GM12878 (cell line): ENCODE measurements around the gene STIL. TPM values are rescaled to one million over a fixed set of nuclear protein-coding genes. Genes with fewer than 3 reads are reported as not detected.
A peak's percentile ranks its signal among the peaks of the same experiment; 100 is the strongest.

Experiments used
- CBFB ChIP-seq: IDR thresholded peaks from 2 replicates; pipeline ENCODE4 v1.6.1; 2016; ENCODE audit warnings: antibody characterized with exemption, low read depth
- CREM ChIP-seq: IDR thresholded peaks from 2 replicates; pipeline ENCODE4 v1.6.1; 2014; ENCODE audit warnings: antibody characterized with exemption, low read depth
- DPF2 ChIP-seq: fragments of 450-650 bp; IDR thresholded peaks from 2 replicates; pipeline ENCODE4 v1.6.1; 2017; ENCODE audit warnings: mild to moderate bottlenecking
- EP300 ChIP-seq, 2 experiments: fragments of 150-350 bp in 1 of 2; IDR thresholded peaks; 2 replicates each; pipeline ENCODE4 v1.6.1; 2011 to 2012; ENCODE audit warnings: low read depth in 2 of 2, low read length in 2 of 2, borderline replicate concordance in 1 of 2, improper control_type of control experiment in 1 of 2, inconsistent platforms in 1 of 2; ENCODE audit not compliant: control insufficient read depth in 1 of 2
- IRF4 ChIP-seq: IDR thresholded peaks from 2 replicates; pipeline ENCODE4 v1.6.1; 2011; ENCODE audit warnings: low read depth, low read length
- KLF5 ChIP-seq: fragments of 450-650 bp; IDR thresholded peaks from 2 replicates; pipeline ENCODE4 v1.6.1; 2014; ENCODE audit warnings: mild to moderate bottlenecking; ENCODE audit not compliant: partially characterized antibody
- MAX ChIP-seq: IDR thresholded peaks from 2 replicates; pipeline ENCODE4 v1.6.1; 2012; ENCODE audit warnings: low read depth, low read length, improper control_type of control experiment
- MYB ChIP-seq: fragments of 150-350 bp; IDR thresholded peaks from 2 replicates; pipeline ENCODE4 v1.6.1; 2014; ENCODE audit warnings: mild to moderate bottlenecking, low read depth, low read length, borderline replicate concordance
- PML ChIP-seq: IDR thresholded peaks from 2 replicates; pipeline ENCODE4 v1.6.1; 2012; ENCODE audit warnings: low read length, inconsistent platforms
- RB1 ChIP-seq: fragments of 450-650 bp; formaldehyde crosslinking; IDR thresholded peaks from 2 replicates; pipeline ENCODE4 v1.6.1; 2017; ENCODE audit warnings: mild to moderate bottlenecking, borderline replicate concordance
- SIN3A ChIP-seq: IDR thresholded peaks from 2 replicates; pipeline ENCODE4 v1.6.1; 2012; ENCODE audit warnings: low read depth, low read length, improper control_type of control experiment
- ZNF622 ChIP-seq: fragments of 450-650 bp; IDR thresholded peaks from 2 replicates; pipeline ENCODE4 v1.6.1; 2017; ENCODE audit warnings: mild to moderate bottlenecking, inconsistent platforms
- ZSCAN29 ChIP-seq: fragments of 450-650 bp; IDR thresholded peaks from 2 replicates; pipeline ENCODE4 v1.6.1; 2017; ENCODE audit warnings: mild to moderate bottlenecking, moderate library complexity
- polyA plus RNA-seq, 11 experiments: library from polyadenylated mRNA; depleted of rRNA in 4 of 11; unstranded in 6 of 11; stranded (reverse) in 5 of 11; fragments of >200 nt; fragmentation: Nextera tagmentation in 4 of 11; fragmentation: Illumina TruSeq in 1 of 11; extraction: Ambion mirVana in 4 of 11; extraction: Trizol in 1 of 11; gene quantifications; 1 replicate in 1 of 11; 2 replicates in 10 of 11; pipeline versions ENCODE4 v1.2.1 to v1.2.3, GENCODE V29; 2011 to 2016; ENCODE audit warnings: inconsistent platforms in 2 of 11, missing spikeins in 2 of 11, low read depth in 1 of 11
- total RNA-seq, 4 experiments: library from RNA; depleted of rRNA in 3 of 4; stranded (reverse); fragments of >200 nt in 3 of 4; fragmentation: Illumina TruSeq in 1 of 4; extraction: Trizol in 1 of 4; gene quantifications; 2 replicates each; pipeline versions ENCODE4 v1.2.1 to v1.2.3, GENCODE V29; 2013 to 2021
- TF ChIP-seq, protein P1 (sequence below): fragments of 150-350 bp; IDR thresholded peaks from 2 replicates; pipeline ENCODE4 v1.6.1; 2016; ENCODE audit warnings: low read depth, low read length
- TF ChIP-seq, protein P2 (sequence below): fragments of 450-650 bp; IDR thresholded peaks from 2 replicates; pipeline ENCODE4 v1.6.1; 2016; ENCODE audit warnings: mild to moderate bottlenecking
- TF ChIP-seq, protein P3 (sequence below): fragments of 450-650 bp; IDR thresholded peaks from 2 replicates; pipeline ENCODE4 v1.6.1; 2017; ENCODE audit warnings: antibody characterized with exemption, mild to moderate bottlenecking, moderate library complexity
- TF ChIP-seq, protein P4 (sequence below): IDR thresholded peaks from 2 replicates; pipeline ENCODE4 v1.6.1; 2012; ENCODE audit warnings: improper control_type of control experiment, low read depth, low read length; ENCODE audit not compliant: insufficient replicate concordance

STIL gene
- total and polyA plus RNA-seq, 10 of the 15 experiments (the other 5 are each of a cell fraction or from before 2014, with no cell fraction given), result 6.0 to 35.1 (median 26.5) TPM

DNA sequence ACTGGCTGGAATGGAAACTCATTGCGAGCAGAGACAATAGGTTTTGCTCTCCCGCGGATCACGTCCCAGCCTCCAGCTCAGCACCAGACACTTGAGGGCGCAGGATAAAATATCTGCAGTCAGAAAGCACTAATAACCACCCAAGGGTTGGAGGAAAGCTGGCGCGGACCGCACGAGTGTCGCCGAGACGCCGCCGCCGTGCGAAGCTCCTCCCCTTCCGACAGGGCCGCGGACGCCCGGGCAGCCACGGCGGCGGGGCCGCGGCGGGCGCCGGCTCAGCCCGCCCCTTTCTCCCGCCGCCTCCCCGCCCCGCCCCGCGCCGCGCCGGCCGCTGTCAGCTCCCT lies 19.6 kb upstream of the STIL start, which contains the start of gene CMPK1 (continued):
- no peak for TF ChIP-seq EP300 (IDR thresholded peaks at IDR 0.05; ENCODE audit: borderline replicate concordance in 1 of 2, control insufficient read depth in 1 of 2, low read depth in 2 of 2, low read length in 2 of 2)
- TF ChIP-seq ZNF622, result no peak
- TF ChIP-seq MAX, result peak; percentile 68; the same call in 1 of the 2 replicates
- TF ChIP-seq KLF5, result no peak
- TF ChIP-seq DPF2, result no peak
- TF ChIP-seq PML, result no peak; the same call in 1 of the 2 replicates
- TF ChIP-seq CREM, result no peak
- TF ChIP-seq, protein P1, sequence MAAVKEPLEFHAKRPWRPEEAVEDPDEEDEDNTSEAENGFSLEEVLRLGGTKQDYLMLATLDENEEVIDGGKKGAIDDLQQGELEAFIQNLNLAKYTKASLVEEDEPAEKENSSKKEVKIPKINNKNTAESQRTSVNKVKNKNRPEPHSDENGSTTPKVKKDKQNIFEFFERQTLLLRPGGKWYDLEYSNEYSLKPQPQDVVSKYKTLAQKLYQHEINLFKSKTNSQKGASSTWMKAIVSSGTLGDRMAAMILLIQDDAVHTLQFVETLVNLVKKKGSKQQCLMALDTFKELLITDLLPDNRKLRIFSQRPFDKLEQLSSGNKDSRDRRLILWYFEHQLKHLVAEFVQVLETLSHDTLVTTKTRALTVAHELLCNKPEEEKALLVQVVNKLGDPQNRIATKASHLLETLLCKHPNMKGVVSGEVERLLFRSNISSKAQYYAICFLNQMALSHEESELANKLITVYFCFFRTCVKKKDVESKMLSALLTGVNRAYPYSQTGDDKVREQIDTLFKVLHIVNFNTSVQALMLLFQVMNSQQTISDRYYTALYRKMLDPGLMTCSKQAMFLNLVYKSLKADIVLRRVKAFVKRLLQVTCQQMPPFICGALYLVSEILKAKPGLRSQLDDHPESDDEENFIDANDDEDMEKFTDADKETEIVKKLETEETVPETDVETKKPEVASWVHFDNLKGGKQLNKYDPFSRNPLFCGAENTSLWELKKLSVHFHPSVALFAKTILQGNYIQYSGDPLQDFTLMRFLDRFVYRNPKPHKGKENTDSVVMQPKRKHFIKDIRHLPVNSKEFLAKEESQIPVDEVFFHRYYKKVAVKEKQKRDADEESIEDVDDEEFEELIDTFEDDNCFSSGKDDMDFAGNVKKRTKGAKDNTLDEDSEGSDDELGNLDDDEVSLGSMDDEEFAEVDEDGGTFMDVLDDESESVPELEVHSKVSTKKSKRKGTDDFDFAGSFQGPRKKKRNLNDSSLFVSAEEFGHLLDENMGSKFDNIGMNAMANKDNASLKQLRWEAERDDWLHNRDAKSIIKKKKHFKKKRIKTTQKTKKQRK, result no peak
- 0 out of 2 replicates have a peak, but pooled peaks have one; percentile 16 for TF ChIP-seq RB1
- TF ChIP-seq, protein P2, sequence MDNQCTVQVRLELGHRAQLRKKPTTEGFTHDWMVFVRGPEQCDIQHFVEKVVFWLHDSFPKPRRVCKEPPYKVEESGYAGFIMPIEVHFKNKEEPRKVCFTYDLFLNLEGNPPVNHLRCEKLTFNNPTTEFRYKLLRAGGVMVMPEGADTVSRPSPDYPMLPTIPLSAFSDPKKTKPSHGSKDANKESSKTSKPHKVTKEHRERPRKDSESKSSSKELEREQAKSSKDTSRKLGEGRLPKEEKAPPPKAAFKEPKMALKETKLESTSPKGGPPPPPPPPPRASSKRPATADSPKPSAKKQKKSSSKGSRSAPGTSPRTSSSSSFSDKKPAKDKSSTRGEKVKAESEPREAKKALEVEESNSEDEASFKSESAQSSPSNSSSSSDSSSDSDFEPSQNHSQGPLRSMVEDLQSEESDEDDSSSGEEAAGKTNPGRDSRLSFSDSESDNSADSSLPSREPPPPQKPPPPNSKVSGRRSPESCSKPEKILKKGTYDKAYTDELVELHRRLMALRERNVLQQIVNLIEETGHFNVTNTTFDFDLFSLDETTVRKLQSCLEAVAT, result no peak
- TF ChIP-seq IRF4, result no peak
- TF ChIP-seq ZSCAN29, result no peak
- TF ChIP-seq MYB, result no peak
- TF ChIP-seq SIN3A, result no peak; the same call in 1 of the 2 replicates
- TF ChIP-seq CBFB, result no peak
- TF ChIP-seq, protein P3, sequence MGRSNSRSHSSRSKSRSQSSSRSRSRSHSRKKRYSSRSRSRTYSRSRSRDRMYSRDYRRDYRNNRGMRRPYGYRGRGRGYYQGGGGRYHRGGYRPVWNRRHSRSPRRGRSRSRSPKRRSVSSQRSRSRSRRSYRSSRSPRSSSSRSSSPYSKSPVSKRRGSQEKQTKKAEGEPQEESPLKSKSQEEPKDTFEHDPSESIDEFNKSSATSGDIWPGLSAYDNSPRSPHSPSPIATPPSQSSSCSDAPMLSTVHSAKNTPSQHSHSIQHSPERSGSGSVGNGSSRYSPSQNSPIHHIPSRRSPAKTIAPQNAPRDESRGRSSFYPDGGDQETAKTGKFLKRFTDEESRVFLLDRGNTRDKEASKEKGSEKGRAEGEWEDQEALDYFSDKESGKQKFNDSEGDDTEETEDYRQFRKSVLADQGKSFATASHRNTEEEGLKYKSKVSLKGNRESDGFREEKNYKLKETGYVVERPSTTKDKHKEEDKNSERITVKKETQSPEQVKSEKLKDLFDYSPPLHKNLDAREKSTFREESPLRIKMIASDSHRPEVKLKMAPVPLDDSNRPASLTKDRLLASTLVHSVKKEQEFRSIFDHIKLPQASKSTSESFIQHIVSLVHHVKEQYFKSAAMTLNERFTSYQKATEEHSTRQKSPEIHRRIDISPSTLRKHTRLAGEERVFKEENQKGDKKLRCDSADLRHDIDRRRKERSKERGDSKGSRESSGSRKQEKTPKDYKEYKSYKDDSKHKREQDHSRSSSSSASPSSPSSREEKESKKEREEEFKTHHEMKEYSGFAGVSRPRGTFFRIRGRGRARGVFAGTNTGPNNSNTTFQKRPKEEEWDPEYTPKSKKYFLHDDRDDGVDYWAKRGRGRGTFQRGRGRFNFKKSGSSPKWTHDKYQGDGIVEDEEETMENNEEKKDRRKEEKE, result no peak
- TF ChIP-seq, protein P4, sequence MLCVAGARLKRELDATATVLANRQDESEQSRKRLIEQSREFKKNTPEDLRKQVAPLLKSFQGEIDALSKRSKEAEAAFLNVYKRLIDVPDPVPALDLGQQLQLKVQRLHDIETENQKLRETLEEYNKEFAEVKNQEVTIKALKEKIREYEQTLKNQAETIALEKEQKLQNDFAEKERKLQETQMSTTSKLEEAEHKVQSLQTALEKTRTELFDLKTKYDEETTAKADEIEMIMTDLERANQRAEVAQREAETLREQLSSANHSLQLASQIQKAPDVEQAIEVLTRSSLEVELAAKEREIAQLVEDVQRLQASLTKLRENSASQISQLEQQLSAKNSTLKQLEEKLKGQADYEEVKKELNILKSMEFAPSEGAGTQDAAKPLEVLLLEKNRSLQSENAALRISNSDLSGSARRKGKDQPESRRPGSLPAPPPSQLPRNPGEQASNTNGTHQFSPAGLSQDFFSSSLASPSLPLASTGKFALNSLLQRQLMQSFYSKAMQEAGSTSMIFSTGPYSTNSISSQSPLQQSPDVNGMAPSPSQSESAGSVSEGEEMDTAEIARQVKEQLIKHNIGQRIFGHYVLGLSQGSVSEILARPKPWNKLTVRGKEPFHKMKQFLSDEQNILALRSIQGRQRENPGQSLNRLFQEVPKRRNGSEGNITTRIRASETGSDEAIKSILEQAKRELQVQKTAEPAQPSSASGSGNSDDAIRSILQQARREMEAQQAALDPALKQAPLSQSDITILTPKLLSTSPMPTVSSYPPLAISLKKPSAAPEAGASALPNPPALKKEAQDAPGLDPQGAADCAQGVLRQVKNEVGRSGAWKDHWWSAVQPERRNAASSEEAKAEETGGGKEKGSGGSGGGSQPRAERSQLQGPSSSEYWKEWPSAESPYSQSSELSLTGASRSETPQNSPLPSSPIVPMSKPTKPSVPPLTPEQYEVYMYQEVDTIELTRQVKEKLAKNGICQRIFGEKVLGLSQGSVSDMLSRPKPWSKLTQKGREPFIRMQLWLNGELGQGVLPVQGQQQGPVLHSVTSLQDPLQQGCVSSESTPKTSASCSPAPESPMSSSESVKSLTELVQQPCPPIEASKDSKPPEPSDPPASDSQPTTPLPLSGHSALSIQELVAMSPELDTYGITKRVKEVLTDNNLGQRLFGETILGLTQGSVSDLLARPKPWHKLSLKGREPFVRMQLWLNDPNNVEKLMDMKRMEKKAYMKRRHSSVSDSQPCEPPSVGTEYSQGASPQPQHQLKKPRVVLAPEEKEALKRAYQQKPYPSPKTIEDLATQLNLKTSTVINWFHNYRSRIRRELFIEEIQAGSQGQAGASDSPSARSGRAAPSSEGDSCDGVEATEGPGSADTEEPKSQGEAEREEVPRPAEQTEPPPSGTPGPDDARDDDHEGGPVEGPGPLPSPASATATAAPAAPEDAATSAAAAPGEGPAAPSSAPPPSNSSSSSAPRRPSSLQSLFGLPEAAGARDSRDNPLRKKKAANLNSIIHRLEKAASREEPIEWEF, result no peak
